Activated T-cell treated with anti-CD3 and anti-CD28 coated beads, Interleukin-2, amount 50 U/mL, for 1 hour (primary cell): ENCODE data around the gene CFAP100.

Experiments used
- DNase-seq: peaks from one replicate; pipeline ENCODE4 v3.0.0-alpha.2; 2020

The CFAP100 gene

GRCh38 chr3:126377211-126377610 lies 17.5 kb upstream of the CFAP100 start:
- no peak for DNase-seq

GRCh38 chr3:126378341-126378751 lies 16.4 kb upstream of the CFAP100 start:
- DNase-seq: no peak

GRCh38 chr3:126380011-126380768 lies 14.5 kb upstream of the CFAP100 start:
- DNase-seq: no peak

GRCh38 chr3:126381966-126382365 lies 12.7 kb upstream of the CFAP100 start:
- no peak for DNase-seq

- DNase-seq: peak; percentile 32
These were observed 5.5 kb upstream of the CFAP100 start for GRCh38 chr3:126389112-126389793.

GRCh38 chr3:126389794-126390146 lies 4.9 kb upstream of the CFAP100 start:
- DNase-seq: no peak

- DNase-seq: no peak
These were observed 4.5 kb upstream of the CFAP100 start for GRCh38 chr3:126390201-126390600.

GRCh38 chr3:126390751-126391150 lies 4.0 kb upstream of the CFAP100 start:
- no peak for DNase-seq

GRCh38 chr3:126391631-126392030 lies 3.1 kb upstream of the CFAP100 start:
- no peak for DNase-seq

- DNase-seq: no peak
These were observed 2.5 kb upstream of the CFAP100 start for GRCh38 chr3:126392246-126392645.

- DNase-seq: no peak
These were observed 1.1 kb upstream of the CFAP100 start for GRCh38 chr3:126393563-126393962.

- DNase-seq: no peak
These were observed 240 bp downstream of the CFAP100 start for GRCh38 chr3:126394977-126395321.

GRCh38 chr3:126395846-126396513 lies 1.3 kb downstream of the CFAP100 start:
- no peak for DNase-seq

GRCh38 chr3:126396536-126396935 lies 1.8 kb downstream of the CFAP100 start:
- no peak for DNase-seq

- DNase-seq: no peak
These were observed 3.1 kb downstream of the CFAP100 start for GRCh38 chr3:126397610-126398422.

GRCh38 chr3:126398423-126399350 lies 4.0 kb downstream of the CFAP100 start:
- DNase-seq: no peak

- DNase-seq: no peak
These were observed 4.6 kb downstream of the CFAP100 start for GRCh38 chr3:126399351-126399735.

GRCh38 chr3:126399756-126400155 lies 5.0 kb downstream of the CFAP100 start:
- no peak for DNase-seq

- DNase-seq: no peak
These were observed 7.0 kb downstream of the CFAP100 start for GRCh38 chr3:126401611-126402160.

GRCh38 chr3:126402178-126402577 lies 7.5 kb downstream of the CFAP100 start:
- DNase-seq: no peak

GRCh38 chr3:126402666-126403302 lies 8.1 kb downstream of the CFAP100 start:
- DNase-seq: no peak
